ENCODE data around the gene KLHL12.

Gene KLHL12

GRCh38 chr1:202844259-202844658 is 82.8 kb downstream of the KLHL12 start:
- no peak overlapping the region for H3K4me3 ChIP-seq (ENCODE audit: low read depth, low read length)
- H3K27ac ChIP-seq: no peak overlapping the region
- DNase-seq: no peak
- H3K27me3 ChIP-seq (replicated peaks): no peaks in the 10 kb centered on the region
- in situ Hi-C loops (cut with HindIII; ENCODE audit: low pct_ligation_motif_present, low sequenced_read_pairs): no loop called here
- no peaks in the 10 kb centered on the region for H3K36me3 ChIP-seq (replicated peaks)
- no peak for TF ChIP-seq CTCF (IDR thresholded peaks at IDR 0.05; ENCODE audit: low read depth, low read length, missing control alignments)

- in situ Hi-C loops (cut with HindIII; ENCODE audit: low pct_ligation_motif_present, low sequenced_read_pairs): no loop called here
Measured at GRCh38 chr1:202843081-202843480, 84.0 kb downstream of the KLHL12 start.

More at GRCh38 chr1:202843081-202843480, 84.0 kb downstream of the KLHL12 start:
- Histone ChIP-seq H3K36me3 (replicated peaks) (no peaks in the 10 kb centered on the region), H3K27me3 (replicated peaks) (peaks cover 2% of the 10 kb centered on the region), H3K27ac (no peak overlapping the region), H3K4me3 (ENCODE audit: low read depth, low read length) (no peak overlapping the region)
- TF ChIP-seq CTCF (IDR thresholded peaks at IDR 0.05; ENCODE audit: low read depth, low read length, missing control alignments): no peak
- no peak for DNase-seq

Data from brain microvascular endothelial cell (primary cell).